Osteocyte (in vitro differentiated cells): Measurements from ENCODE around the gene GLRX5. TPM values are rescaled to one million over a fixed set of nuclear protein-coding genes. Genes with fewer than 3 reads are reported as not detected.
A peak's percentile ranks its signal among the peaks of the same experiment; 100 is the strongest.

Source experiments
- DNase-seq: peaks from one replicate; pipeline ENCODE4 v3.0.0; 2021; ENCODE audit warnings: mixed read lengths; ENCODE audit not compliant: unreplicated experiment; ENCODE audit errors: extremely low spot score
- H3K27ac Mint-ChIP-seq: one replicate; pipeline ENCODE4 v1.8.0; 2021; ENCODE audit warnings: mild to moderate bottlenecking, mixed read lengths; ENCODE audit not compliant: unreplicated experiment
- H3K27me3 Mint-ChIP-seq: one replicate; pipeline ENCODE4 v1.8.0; 2021; ENCODE audit warnings: mixed read lengths; ENCODE audit not compliant: unreplicated experiment
- H3K36me3 Mint-ChIP-seq: one replicate; pipeline ENCODE4 v1.8.0; 2021; ENCODE audit warnings: mixed read lengths; ENCODE audit not compliant: unreplicated experiment
- H3K4me1 Mint-ChIP-seq: one replicate; pipeline ENCODE4 v1.8.0; 2021; ENCODE audit warnings: mixed read lengths; ENCODE audit not compliant: unreplicated experiment
- H3K4me3 Mint-ChIP-seq: one replicate; pipeline ENCODE4 v1.8.0; 2021; ENCODE audit warnings: mild to moderate bottlenecking, moderate library complexity, mixed read lengths; ENCODE audit not compliant: unreplicated experiment
- H3K9me3 Mint-ChIP-seq: one replicate; pipeline ENCODE4 v1.8.0; 2021; ENCODE audit warnings: mixed read lengths; ENCODE audit not compliant: unreplicated experiment
- CTCF ChIP-seq: fragments of 200-600 bp; sonication (generic); IDR thresholded peaks from 2 replicates; pipeline ENCODE4 v1.5.0; 2021; ENCODE audit warnings: antibody characterized with exemption, mild to moderate bottlenecking, moderate library complexity
- total RNA-seq: library from RNA; stranded (reverse); gene quantifications from 2 replicates; pipeline ENCODE4 v1.2.1, GENCODE V29; 2021

The GLRX5 gene
- total RNA-seq, 1 donor from 2014 or later = 55.1 TPM

GRCh38 chr14:95518045-95518751 is 16.7 kb upstream of the GLRX5 start:
- peaks cover 77% of the 10 kb centered on the region for H3K4me1 Mint-ChIP-seq

GRCh38 chr14:95519699-95520098 is 15.2 kb upstream of the GLRX5 start:
- Mint-ChIP-seq H3K4me3 (peak overlapping the region; percentile 35), H3K27me3 (no peaks in the 10 kb centered on the region), H3K4me1 (peaks cover 79% of the 10 kb centered on the region), H3K27ac (peak overlapping the region; percentile 95), H3K36me3 (peaks cover 4% of the 10 kb centered on the region), H3K9me3 (no peaks in the 10 kb centered on the region)
- DNase-seq = no peak
- TF ChIP-seq CTCF = no peak

More at GRCh38 chr14:95518045-95518751, 16.7 kb upstream of the GLRX5 start:
- Mint-ChIP-seq H3K4me3 (no peak overlapping the region), H3K27ac (peak overlapping the region; percentile 95), H3K27me3 (no peaks in the 10 kb centered on the region), H3K9me3 (no peaks in the 10 kb centered on the region), H3K36me3 (peaks cover 4% of the 10 kb centered on the region)
- no peak for DNase-seq
- no peak for TF ChIP-seq CTCF

GRCh38 chr14:95520346-95520745 is 14.5 kb upstream of the GLRX5 start:
- no peak for TF ChIP-seq CTCF
- Mint-ChIP-seq H3K36me3 (peaks cover 4% of the 10 kb centered on the region), H3K27ac (peak overlapping the region; percentile 95), H3K27me3 (no peaks in the 10 kb centered on the region), H3K4me1 (peaks cover 77% of the 10 kb centered on the region), H3K4me3 (no peak overlapping the region), H3K9me3 (no peaks in the 10 kb centered on the region)
- no peak for DNase-seq

GRCh38 chr14:95521001-95521400 is 13.8 kb upstream of the GLRX5 start:
- Mint-ChIP-seq H3K9me3 (no peaks in the 10 kb centered on the region), H3K27me3 (no peaks in the 10 kb centered on the region), H3K4me3 (no peak overlapping the region), H3K27ac (peak overlapping the region; percentile 18), H3K4me1 (peaks cover 80% of the 10 kb centered on the region), H3K36me3 (peaks cover 4% of the 10 kb centered on the region)
- no peak for TF ChIP-seq CTCF
- no peak for DNase-seq

GRCh38 chr14:95522116-95522515 is 12.7 kb upstream of the GLRX5 start:
- H3K9me3 Mint-ChIP-seq = no peaks in the 10 kb centered on the region
- no peak overlapping the region for H3K4me3 Mint-ChIP-seq
- H3K27ac Mint-ChIP-seq = peak overlapping the region; percentile 98
- TF ChIP-seq CTCF = no peak
- H3K27me3 Mint-ChIP-seq = no peaks in the 10 kb centered on the region
- no peak for DNase-seq
- peaks cover 4% of the 10 kb centered on the region for H3K36me3 Mint-ChIP-seq
- peaks cover 87% of the 10 kb centered on the region for H3K4me1 Mint-ChIP-seq
